Adrenal gland (tissue), 5 donors: ENCODE measurements around the gene RPAP2.
"Not testable (repeated sequence)": the region's sequence is repeated elsewhere in the genome, so short reads cannot be mapped to it uniquely, and the experiment has no call there.

Source experiments
- POLR2A ChIP-seq, 2 donors: fragments of 450-650 bp; IDR thresholded peaks; one replicate each; pipeline ENCODE4 v1.6.1; 2017; ENCODE audit warnings: antibody characterized with exemption in 2 of 2, mild to moderate bottlenecking in 2 of 2, moderate library complexity in 1 of 2
- TF ChIP-seq, protein P1 (sequence below), 6 experiments: fragments of 450-650 bp in 4 of 6; fragments of 200-600 bp in 2 of 6; sonication (generic) in 1 of 6; IDR thresholded peaks; 1 replicate in 5 of 6; 2 replicates in 1 of 6; pipeline versions ENCODE4 v1.5.1 to v1.8.0; 2016 to 2021; ENCODE audit warnings: antibody characterized with exemption in 6 of 6, mild to moderate bottlenecking in 2 of 6, moderate library complexity in 1 of 6
- donor health status: DM: no; HTN: no; CAD: no.

DNA sequence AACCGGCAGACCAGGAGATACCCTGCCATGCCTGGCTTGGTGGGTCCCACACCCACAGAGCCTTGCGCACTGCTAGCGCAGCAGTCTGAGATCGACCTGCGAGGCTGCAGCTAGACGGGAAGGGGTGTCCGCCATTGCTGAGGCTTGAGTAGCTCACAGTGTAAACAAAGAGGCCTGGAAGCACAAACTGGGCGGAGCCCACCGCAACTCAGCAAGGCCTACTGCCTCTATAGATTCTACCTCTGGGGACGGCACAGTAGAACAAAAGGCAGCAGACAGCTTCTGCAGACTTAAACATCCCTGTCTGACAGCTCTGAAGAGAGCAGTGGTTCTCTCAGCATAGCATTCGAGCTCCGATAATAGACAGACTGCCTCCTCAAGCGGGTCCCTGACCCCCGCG is 19.1 kb upstream of the RPAP2 start:
- TF ChIP-seq, protein P1, sequence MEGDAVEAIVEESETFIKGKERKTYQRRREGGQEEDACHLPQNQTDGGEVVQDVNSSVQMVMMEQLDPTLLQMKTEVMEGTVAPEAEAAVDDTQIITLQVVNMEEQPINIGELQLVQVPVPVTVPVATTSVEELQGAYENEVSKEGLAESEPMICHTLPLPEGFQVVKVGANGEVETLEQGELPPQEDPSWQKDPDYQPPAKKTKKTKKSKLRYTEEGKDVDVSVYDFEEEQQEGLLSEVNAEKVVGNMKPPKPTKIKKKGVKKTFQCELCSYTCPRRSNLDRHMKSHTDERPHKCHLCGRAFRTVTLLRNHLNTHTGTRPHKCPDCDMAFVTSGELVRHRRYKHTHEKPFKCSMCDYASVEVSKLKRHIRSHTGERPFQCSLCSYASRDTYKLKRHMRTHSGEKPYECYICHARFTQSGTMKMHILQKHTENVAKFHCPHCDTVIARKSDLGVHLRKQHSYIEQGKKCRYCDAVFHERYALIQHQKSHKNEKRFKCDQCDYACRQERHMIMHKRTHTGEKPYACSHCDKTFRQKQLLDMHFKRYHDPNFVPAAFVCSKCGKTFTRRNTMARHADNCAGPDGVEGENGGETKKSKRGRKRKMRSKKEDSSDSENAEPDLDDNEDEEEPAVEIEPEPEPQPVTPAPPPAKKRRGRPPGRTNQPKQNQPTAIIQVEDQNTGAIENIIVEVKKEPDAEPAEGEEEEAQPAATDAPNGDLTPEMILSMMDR (IDR thresholded peaks at IDR 0.05), result not testable (repeated sequence)
- not testable (repeated sequence) for TF ChIP-seq POLR2A (IDR thresholded peaks at IDR 0.05)
